ENCODE results near the gene MYRF. TPM values are rescaled to one million over a fixed set of nuclear protein-coding genes. Genes with fewer than 3 reads are reported as not detected.

Gene MYRF
- total and polyA plus RNA-seq, 2 of the 13 experiments (the other 11 are each of a cell fraction or from before 2014, with no cell fraction given), result 10.2 to 25.9 TPM

DNA sequence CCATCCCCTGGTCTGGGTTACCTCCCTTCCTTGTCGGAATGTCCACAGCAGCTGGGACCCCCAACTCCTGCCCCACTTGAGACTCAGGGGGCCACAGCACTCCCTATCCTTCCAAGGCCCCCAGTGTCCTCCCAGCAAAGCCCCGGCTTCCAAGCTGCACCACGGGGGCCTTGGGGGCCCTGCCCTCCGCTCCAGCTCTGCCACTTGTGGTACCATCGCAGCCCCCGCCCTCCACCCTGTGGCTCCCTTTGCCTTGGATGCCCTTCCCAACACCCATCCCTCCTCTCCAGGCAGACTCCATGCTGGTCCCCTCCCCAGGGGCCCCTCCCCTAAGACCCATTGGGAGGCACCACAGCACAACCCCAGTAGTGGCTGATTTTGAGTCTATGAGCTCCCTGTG, 22.7 kb downstream of the MYRF start (continued):
- TF ChIP-seq, protein P1, sequence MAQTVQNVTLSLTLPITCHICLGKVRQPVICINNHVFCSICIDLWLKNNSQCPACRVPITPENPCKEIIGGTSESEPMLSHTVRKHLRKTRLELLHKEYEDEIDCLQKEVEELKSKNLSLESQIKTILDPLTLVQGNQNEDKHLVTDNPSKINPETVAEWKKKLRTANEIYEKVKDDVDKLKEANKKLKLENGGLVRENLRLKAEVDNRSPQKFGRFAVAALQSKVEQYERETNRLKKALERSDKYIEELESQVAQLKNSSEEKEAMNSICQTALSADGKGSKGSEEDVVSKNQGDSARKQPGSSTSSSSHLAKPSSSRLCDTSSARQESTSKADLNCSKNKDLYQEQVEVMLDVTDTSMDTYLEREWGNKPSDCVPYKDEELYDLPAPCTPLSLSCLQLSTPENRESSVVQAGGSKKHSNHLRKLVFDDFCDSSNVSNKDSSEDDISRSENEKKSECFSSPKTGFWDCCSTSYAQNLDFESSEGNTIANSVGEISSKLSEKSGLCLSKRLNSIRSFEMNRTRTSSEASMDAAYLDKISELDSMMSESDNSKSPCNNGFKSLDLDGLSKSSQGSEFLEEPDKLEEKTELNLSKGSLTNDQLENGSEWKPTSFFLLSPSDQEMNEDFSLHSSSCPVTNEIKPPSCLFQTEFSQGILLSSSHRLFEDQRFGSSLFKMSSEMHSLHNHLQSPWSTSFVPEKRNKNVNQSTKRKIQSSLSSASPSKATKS (CRISPR knock-in tag; IDR thresholded peaks at IDR 0.05), result no peak

DNA sequence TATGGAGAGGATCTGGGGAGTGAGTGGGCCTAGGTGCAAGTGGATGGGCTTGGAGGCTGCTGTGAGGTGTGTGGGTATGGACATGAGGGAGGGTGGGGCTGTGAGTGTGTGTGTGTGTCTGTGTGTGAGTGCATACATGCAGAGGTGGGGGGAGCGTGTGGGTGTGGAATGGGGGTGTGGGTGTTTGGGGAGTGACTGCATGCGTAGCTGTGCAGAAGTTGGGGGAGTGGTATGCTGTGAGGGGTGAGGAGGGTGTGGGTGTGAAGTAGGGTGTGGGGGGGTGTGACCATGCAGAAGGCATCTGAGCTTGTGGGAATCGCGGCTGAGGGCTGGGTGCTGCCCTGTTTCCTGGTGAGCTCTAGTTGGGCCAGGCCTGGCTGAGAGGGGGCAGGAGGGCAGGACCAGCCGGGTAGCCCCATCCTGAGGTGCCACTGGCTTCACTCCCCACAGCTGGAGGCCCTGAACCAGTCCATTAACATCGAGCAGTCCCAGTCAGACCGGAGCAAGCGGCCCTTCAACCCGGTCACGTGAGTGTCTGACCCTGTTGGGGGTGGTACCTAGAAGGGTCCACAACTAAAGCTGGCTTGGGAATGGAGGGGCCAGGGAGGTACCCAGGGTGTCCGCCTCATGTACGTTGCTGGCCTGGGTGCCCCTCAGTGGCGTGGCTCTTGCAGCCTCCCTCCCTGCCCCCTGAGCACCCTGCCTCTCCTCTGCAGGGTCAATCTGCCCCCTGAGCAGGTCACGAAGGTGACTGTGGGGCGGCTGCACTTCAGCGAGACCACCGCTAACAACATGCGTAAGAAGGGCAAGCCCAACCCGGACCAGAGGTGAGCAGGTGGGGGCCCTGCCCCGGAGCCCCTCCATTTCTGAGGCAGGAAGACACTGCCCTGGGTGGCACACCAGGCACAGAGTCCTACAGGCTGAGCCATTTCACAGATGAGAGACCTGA, 23.4 kb downstream of the MYRF start:
- CTCF ChIA-PET (ENCODE audit: low intra/inter-chr PET ratio, low total read pairs), result interaction anchor here (1.0 to 3.5 kb wide), 4 partner anchors 19 to 29 kb away, joined by 4 to 51 read pairs (median 22); partner anchors contain the start of gene MYRF
- 94% methylated on average over 10 of the region's 20 CpGs for WGBS (ENCODE audit: low lambda C conversion rate)
- H4K20me1 ChIP-seq (ENCODE audit: insufficient read depth, low read length), result no peaks in the 10 kb centered on the region
- POLR2A ChIA-PET, result interaction anchor here (0.7 to 1.0 kb wide), 2 partner anchors 16 to 27 kb away, joined by 3 to 4 read pairs; no protein-coding TSS in a partner anchor
- H3K27me3 ChIP-seq (ENCODE audit: control insufficient read depth in 1 of 2, insufficient read depth in 2 of 2, low read length in 2 of 2), result no peaks in the 10 kb centered on the region; a peak in 1 of 5 replicates
- H3K9ac ChIP-seq (ENCODE audit: insufficient read depth, low read depth, low read length), result no peak overlapping the region
- H3K9me3 ChIP-seq (ENCODE audit: low read length), result no peaks in the 10 kb centered on the region
- in situ Hi-C loops (cut with HindIII; ENCODE audit: extremely low pct_ligation_motif_present, low pct_unique_long_range_greater_than_20kb), result no loop called here
- peak; percentile 27 for TF ChIP-seq AGO2 (optimal IDR thresholded peaks at IDR 0.05; ENCODE audit: low read depth, low read length)
- 0 out of 2 replicates have a peak, but pooled peaks have one; percentile 28 for TF ChIP-seq ZBTB38 (CRISPR knock-in tag; IDR thresholded peaks at IDR 0.05)
- TF ChIP-seq ZNF629 (CRISPR knock-in tag; conservative IDR thresholded peaks at IDR 0.05), result 0 out of 2 replicates have a peak, but pooled peaks have one; percentile 22
- TF ChIP-seq KDM5B (CRISPR knock-in tag; IDR thresholded peaks at IDR 0.05; ENCODE audit: borderline replicate concordance), result no peak
- TF ChIP-seq, protein P2, sequence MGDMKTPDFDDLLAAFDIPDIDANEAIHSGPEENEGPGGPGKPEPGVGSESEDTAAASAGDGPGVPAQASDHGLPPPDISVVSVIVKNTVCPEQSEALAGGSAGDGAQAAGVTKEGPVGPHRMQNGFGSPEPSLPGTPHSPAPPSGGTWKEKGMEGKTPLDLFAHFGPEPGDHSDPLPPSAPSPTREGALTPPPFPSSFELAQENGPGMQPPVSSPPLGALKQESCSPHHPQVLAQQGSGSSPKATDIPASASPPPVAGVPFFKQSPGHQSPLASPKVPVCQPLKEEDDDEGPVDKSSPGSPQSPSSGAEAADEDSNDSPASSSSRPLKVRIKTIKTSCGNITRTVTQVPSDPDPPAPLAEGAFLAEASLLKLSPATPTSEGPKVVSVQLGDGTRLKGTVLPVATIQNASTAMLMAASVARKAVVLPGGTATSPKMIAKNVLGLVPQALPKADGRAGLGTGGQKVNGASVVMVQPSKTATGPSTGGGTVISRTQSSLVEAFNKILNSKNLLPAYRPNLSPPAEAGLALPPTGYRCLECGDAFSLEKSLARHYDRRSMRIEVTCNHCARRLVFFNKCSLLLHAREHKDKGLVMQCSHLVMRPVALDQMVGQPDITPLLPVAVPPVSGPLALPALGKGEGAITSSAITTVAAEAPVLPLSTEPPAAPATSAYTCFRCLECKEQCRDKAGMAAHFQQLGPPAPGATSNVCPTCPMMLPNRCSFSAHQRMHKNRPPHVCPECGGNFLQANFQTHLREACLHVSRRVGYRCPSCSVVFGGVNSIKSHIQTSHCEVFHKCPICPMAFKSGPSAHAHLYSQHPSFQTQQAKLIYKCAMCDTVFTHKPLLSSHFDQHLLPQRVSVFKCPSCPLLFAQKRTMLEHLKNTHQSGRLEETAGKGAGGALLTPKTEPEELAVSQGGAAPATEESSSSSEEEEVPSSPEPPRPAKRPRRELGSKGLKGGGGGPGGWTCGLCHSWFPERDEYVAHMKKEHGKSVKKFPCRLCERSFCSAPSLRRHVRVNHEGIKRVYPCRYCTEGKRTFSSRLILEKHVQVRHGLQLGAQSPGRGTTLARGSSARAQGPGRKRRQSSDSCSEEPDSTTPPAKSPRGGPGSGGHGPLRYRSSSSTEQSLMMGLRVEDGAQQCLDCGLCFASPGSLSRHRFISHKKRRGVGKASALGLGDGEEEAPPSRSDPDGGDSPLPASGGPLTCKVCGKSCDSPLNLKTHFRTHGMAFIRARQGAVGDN (CRISPR knock-in tag; IDR thresholded peaks at IDR 0.05), result 0 out of 2 replicates have a peak, but pooled peaks have one; percentile 19
- TF ChIP-seq ZIK1 (CRISPR knock-in tag; IDR thresholded peaks at IDR 0.05; ENCODE audit: borderline replicate concordance, low read depth), result no peak
- 0 out of 2 replicates have a peak, but pooled peaks have one; percentile 31 for TF ChIP-seq ZNF605 (CRISPR knock-in tag; IDR thresholded peaks at IDR 0.05)
- DNase-seq (ENCODE audit: low spot score), result no peak
- no peak overlapping the region for H2AFZ ChIP-seq (ENCODE audit: low read length)
- no peaks in the 10 kb centered on the region for H3K79me2 ChIP-seq (ENCODE audit: insufficient read depth, low read length)
- no peak overlapping the region for H3K27ac ChIP-seq (ENCODE audit: extremely low read length, insufficient read depth, low read length)
- peaks cover 24 to 42% of the 10 kb centered on the region in 2 experiments; a peak in 4 of 5 replicates for H3K36me3 ChIP-seq (replicated peaks in 1 of 2; ENCODE audit: control insufficient read depth in 1 of 2, insufficient read depth in 2 of 2, low read length in 2 of 2)
- no peak overlapping the region for H3K4me3 ChIP-seq (replicated peaks in 1 of 3; ENCODE audit: insufficient read depth in 1 of 3, low read depth in 2 of 3, low read length in 3 of 3)
- peak; percentile 3 for ATAC-seq
- FAIRE-seq, result no peak
- intact Hi-C loops (cut with micrococcal nuclease; ENCODE audit: unreplicated experiment), result loop anchor here (1.0 kb wide), 2 partner anchors 22 to 29 kb away; no protein-coding TSS in a partner anchor
- peaks cover 21% of the 10 kb centered on the region for H3K4me1 ChIP-seq (ENCODE audit: insufficient read depth, low read length)
- H3K4me2 ChIP-seq (ENCODE audit: low read depth, low read length), result no peak overlapping the region
- BruUV-seq (replicated peaks), result no TSS peak

All from HepG2 (cell line).